ENCODE measurements around the gene SPECC1.

DNA sequence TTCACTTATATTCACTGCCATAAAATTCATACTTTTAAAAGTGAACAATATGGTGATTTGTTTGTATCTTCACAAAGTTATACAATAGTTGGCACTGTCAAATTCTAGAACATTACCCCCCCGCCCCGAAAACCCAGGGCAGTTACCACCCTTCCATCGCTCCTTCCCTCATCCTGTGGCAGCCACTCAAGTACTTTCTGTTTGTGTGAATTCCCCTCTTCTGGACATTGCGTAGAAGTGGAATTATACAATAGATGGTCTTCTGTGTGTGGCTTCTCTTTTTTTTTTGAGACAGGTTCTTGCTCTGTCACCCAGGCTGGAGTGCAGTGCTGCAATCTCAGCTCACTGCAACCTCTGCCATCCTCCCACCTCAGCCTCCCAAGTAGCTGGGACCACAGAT is 58.6 kb downstream of the SPECC1 start:
- TF ChIP-seq EZH2phosphoT487 (IDR thresholded peaks at IDR 0.05; ENCODE audit: insufficient read depth, low read depth) = no peak
- TF ChIP-seq EZH2 (IDR thresholded peaks at IDR 0.05; ENCODE audit: insufficient read depth, poor library complexity, severe bottlenecking) = no peak

All from GM23248 (cell line).